AML-193 (cell line): ENCODE results near the gene PDPN.

Experiments
- DNase-seq, 2 experiments: peaks; one replicate each; lab custom pipeline; 2025; lab: John Stamatoyannopoulos, UW

PDPN gene

DNA sequence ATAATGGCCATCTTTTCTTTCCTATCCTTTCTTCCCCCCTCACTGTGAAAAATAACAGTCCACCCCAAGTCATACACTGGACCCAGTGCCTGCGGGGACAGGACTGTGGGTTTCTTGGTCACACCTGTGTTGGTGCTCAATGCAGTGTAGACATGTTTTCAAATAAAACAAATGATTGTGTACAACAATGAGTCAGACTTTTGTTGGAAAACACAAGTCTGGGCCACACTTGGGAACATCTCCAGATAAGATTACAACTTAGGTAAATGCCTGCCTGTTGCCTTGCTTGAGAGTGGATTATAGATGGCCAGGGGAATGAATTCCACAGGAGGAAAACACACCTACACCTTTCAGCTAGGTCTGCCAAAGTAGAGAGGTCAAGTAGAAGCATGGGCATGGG, 34.1 kb downstream of the PDPN start:
- DNase-seq, result no peak

DNA sequence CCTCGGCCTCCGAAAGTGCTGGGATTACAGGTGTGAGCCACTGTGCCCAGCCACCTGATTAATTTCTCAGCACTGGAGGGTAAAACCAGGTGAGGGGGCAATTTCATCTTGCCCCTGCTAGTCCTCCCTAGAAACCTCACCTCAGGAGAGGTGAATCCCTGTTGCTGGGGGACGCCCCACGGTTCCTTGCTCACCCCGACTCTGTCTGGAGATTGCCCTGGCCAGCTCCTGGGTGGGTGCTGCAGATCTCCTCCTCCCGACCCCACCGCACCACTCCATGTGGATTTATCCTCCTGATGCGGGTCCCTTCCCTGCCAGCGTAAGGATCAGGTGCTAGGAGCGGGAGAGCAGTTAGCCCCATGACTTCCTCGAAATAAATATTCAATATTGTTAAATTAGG, 34.9 kb downstream of the PDPN start:
- DNase-seq, result no peak

DNA sequence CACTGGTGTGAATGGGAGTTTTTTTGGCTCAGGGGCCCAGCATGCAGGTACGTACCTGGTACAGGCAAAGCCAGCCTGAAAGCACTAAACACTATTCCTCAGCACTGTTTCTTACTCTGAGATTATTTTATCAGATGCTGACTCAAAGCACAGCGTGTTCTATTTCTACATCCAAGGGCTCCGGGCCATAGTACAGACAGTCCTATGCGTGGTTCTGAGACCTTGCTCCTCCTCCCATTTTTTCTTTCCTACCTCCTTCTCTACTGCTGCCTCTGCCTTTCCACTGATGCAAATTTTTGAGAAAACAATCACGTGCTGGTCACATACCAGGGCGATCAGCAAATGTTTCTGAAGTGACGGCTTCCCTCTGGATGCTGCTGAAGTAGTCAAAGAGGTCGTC, 36.3 kb downstream of the PDPN start:
- DNase-seq, result no peak

DNA sequence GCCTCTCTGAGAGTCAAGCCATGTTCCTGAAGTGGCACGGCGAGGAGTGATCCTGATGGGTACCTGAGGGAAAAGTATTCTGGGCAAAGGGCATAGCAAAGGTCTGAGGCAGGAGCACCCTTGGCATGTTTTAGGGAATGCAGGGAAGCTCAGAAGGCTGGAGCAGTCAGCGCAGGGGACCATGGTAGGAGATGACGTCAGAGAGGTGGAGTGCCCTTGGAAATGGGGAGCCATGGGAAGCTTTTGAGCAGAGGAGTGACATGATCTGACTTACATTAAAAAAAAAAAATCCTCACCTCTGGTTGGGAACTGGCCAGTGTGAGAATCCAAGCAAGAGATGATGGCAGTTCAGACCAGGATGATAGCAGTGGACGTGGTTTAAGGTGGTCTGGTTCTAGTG, 37.2 kb downstream of the PDPN start:
- no peak for DNase-seq

DNA sequence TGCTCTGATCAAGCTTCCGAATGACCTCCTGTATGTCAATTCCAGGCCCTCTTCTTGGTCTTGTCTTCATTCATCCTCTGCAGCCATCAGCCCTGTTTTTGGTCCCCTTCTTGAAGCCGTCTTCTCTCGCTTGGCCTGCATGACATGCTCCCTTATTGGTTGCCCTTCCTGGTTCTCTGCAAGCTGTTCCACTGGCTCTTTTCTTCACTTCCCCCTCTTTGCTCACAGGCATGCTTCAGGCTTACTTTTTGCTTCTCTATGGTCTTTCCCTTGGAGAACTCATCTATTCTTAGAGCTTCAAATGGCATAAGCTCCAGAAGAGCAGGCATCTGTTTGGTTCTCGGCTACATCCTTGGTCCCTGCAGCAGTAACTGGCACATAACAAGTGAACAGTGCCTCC, 38.8 kb downstream of the PDPN start:
- no peak for DNase-seq

DNA sequence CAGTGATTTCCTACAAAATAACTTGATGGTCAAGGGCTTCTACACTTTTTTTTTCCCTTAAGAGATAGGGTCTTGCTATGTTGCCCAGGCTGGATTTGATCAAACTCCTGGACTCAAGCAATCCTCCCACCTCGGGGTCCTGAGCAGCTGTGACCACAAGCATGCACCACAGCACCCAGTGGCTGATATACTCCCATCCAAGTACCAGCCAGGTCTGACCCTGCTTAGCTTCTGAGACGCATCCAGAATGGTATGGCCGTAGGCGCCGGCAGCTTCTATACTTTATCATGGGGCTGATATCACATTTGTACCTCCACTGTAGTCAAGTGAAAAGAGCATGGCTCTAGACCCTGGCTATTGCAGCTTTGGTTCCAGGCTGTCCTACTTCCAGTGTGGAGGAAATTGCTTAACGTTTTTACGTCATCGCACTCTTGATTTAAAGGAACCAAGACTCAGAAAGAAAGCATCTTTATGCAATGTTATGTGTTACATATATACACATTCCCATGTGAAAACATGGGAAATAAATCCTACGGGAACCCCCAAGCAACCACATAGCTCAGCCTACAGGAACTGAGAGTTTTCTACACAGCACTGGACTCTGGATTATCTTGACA, 39.5 kb downstream of the PDPN start:
- DNase-seq, result peak in 1 of 2 experiments; percentile 24

DNA sequence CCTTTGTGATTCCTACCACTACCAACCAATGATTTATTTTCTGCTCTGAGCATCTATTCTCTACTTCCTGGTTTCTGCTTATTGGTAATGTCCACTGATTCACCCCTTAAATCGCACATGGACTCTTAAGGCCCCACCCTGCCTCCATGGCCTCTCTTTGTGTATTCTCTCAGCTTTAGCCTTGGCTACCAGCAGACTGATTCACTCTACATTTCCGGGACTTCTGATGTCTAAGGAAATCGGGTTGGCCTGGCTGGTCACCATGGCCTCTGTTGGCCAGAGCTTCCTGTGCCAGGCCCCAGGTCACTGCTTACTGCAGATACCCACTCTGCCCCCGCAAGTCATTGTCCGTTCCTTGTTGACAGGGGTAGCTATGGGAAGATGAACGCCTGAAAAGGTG, 40.9 kb downstream of the PDPN start:
- DNase-seq, result no peak

DNA sequence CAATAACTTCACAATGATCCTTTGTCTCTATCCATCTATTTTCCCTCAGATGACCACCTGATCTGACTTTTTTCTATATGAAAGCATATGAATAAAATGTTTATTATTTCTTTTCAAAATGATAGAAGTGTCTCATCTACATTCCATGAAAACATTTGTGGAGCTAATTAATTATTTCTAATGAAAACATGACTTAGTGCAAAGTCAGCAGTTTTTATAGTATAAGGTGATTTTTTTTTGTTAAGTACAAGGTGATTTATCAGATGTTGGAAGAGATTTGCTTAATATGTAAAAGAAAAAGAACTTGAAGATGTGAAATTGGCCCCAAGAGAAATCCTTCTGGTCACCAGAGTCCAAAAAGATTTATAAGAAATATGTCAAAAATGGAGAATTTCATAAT, 43.5 kb downstream of the PDPN start:
- no peak for DNase-seq

DNA sequence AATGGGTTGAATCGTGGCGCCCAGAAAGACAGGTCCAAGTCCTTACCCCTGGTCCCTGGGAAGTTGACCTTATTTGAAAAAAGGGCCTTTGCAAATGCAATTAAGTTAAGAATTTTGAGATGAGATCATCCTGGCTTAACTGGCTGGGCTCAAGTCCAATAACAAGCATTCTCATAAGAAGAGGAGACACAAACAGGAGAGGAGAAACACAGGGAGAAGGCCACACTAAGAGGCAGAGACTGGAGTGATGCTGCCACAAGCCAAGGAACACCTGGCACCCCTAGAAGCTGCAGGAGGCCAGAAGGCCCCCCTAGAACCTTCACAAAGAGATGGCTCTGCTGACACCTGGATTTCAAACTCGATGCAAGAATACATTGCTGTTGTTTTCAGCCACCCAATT, 44.6 kb downstream of the PDPN start:
- no peak for DNase-seq

DNA sequence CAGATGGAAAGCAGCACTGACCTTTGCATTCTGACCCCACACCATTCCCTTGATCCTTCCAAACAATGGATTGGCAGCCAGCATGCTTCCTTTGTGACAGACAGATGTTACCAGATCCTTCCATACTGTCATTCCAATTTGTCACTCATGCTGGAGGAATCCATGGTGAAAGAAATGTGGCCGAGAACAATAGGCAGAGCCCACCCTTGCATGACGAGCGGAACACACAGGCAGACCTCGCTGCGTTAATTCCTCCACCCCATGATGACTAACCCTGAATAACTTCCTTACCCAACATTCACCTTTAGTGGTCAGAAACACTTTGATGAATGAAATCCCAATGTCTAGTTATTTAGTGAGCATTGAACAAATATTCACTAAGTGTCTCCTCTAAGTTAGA, 45.1 kb downstream of the PDPN start:
- no peak for DNase-seq

DNA sequence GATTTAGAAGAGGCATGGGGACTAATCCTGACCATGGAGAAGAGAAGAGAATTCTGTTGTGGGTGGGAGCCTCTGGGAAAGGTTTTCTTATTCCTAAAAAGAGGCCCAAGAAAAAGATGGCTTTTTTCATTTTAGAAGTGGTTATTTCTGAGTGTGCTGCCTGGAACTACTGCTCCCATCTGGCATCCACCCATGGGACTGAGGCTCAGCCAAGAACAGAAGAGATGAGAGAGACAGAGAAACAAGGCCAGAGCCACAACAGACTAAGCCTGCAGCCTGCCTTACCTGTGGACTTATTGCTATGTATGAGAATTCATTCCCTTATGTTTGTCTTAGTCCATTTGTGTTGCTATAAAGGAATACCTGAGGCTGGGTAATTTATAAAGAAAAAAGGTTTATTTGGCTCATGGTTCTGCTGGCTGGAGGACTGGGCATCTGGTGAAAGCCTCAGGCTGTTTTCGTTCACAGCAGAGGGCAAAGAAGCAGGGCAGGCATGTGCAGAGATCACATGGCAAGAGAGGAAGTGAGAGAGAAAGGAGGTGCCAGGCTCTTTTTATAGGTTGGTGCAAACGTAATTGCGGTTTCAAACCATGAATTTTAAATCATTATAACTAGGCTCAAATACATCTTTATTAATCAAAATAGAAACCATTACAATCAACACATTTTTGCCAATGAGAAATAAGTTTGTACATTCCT, 58.8 kb downstream of the PDPN start:
- no peak for DNase-seq

DNA sequence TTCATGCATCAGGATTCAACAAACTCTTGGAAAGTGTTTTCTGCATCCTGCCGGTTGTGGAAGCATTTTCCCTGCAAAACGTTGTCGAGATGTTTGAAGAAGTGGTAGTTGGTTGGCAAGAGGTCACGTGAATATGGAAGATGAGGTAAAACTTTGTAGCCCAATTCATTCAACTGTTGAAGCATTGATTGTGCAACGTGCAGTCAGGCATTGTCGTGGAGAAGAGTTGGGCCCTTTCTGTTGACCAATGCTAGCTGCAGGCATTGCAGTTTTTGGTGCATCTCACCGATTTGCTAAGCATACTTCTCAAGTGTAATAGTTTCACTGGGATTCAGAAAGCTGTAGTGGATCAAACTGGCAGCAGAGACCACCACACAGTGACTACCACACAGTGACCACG, 59.4 kb downstream of the PDPN start:
- no peak for DNase-seq

DNA sequence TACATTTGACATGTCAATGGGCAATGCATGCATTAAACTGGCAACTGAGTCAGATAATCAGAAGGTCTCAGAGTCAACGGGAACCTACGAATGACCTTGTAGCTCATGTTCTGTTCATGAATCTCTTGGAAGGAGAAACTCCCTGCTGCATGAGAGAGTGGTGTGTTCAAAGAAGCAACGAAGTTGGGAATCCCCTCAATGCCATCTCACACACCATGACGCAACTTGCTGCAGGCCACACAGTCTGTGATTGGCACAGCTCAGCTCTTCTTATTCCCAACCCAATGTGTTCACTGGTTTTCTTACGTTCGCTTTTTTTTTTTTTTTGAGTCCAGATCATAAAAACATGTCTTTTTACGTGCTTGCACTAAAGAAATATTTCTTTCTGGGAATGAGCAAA, 62.9 kb downstream of the PDPN start:
- DNase-seq, result no peak

DNA sequence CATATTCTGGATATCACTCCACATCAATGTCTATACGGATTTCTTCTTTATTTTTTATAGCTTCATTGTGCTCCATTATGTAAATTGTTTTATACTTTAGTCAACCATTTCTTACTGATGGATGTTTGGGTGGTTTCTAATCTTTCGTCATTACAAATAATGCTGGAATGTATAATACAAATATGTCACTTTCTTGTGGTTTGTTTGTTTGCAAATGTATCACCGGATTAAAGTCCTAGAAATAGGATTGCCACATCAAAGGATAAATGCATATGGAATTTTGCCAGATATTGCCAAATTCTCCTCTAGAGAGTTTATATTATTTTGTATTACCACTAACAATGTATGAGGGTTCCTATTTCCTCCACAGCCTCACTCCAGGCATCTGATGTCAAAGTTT, 67.6 kb downstream of the PDPN start:
- DNase-seq, result no peak

DNA sequence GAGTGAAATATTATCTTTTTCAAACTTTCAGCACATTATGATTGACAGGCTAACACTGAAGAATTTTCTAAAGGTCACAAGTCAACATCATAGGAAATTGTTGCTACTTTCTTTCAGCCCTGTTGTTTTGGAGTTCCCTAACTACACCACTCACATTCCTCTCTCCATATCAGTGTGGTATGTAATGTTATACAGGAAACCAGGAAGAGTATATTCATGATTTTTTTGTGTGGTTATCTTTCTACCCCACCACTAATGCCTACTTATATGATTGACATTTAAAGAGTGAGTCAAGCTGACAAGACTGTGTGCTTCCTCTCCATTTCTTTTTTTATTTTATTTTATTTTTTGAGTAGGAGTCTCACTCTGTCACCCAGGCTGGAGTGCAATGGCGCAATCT, 68.6 kb downstream of the PDPN start:
- no peak for DNase-seq

DNA sequence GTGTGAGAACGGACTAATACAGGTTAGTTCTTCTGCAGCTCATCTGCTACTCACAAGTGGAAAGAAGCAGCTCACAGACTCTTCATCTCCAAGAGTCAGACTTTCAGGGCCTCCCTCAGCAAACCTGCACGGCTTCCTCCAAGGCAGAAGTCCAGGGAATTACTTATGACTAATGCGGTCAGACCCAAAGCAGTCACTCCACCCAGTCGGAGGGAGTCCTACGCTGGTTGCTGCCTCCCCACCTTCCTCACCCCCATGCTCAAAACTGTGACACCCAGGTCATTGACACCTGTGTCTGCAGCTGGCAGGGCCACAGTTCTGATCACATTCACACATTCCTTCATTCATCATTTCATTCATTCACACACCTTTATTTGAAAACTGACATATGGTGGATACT, 77.9 kb downstream of the PDPN start:
- DNase-seq, result no peak

DNA sequence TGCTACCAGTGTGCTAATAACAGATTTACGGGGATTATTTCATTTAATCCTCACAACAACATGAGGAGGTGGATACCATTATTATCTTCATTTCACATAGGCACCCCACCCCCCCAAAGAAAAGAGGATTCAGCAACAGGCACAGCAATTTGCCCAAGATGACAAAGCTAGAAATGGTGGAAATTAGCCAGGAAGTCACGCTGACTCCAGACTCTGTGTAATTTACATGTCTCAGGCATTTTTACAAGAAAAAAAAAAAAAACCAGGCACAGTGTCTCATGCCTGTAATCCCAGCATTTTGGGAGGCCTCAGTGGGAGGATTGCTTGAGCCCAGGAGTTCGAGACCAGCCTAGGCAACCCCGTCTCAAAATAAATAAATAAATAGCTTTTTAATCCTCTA, 78.9 kb downstream of the PDPN start:
- DNase-seq, result no peak

DNA sequence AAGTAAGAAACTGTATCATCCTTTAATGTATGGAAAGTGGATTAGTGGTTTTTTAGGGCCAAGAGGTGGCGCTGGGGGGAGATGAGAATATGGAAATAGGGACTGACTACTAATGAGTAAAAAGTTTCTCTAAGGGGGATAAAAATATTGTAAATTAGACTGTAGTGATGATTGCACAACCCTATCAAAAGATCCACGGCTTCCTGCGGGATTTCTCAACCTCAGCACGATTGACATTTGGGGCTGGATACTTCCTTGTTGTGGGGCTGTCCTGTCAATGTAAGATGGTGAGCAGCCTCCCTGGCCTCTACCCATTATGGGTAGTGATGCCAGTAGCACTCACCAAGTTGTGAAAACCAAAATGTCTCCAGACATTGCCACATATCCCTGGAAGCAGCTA, 80.3 kb downstream of the PDPN start:
- DNase-seq, result peak; percentile 15 to 30

DNA sequence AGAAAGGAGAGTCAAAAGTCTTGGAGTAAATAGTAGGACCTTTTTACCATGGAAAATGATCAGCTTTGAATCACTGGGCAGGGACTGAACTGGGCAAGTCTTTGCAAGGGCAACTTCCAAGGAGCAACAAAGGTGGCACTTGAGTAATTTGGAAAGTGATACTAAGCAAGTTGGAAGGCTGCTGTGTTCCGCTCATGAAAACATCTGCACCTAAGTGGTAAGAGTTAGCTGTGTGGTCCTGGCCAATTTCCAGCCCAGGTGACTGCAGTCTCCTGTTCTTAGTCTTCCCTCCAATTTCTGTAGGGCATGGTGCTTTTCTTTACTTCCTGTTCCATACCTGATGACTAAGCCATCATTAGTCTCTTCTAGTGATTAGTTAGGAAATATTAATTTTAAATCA, 80.8 kb downstream of the PDPN start:
- DNase-seq, result no peak

DNA sequence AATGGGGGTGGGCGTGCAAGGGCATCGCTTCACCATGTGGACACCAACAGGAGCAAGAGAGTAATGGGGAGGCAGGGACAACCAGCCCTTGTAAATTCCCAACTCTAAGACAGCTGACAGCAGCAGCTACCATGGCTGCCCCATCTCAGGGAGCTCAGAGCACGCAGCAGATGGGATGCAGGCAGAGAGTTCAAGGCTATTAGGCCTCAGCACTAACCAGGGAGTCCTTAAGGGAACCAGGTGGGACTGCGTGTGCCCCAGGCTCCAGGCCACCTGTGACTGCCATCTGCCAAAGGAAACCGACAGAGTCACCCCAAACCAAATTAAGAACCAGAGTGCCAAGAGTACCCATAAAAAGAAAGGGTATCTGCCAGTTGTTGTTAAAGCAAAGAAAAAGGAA, 82.7 kb downstream of the PDPN start:
- no peak for DNase-seq
